HCT116 (cell line): ENCODE measurements around the gene NDUFS5. TPM values are rescaled to one million over a fixed set of nuclear protein-coding genes. Genes with fewer than 3 reads are reported as not detected.

ENCODE experiments used
- ATAC-seq: fragments of 200-7000 bp; cut with Tn5 transposase; 2 replicates; pipeline ENCODE4 v1.9.1; 2020; ENCODE audit warnings: mild to moderate bottlenecking, moderate library complexity
- BruUV-seq: library from RNA; stranded (reverse); fragments of 400-500 nt; replicated peaks from 2 replicates; lab custom pipeline; 2021; lab: Mats Ljungman, UMichigan
- CTCF ChIA-PET: fragments of 300-600 bp; sonication (Branson Sonifier 250); formaldehyde crosslinking; loops from one replicate; lab custom pipeline; 2021; ENCODE audit warnings: antibody characterized with exemption; lab: Charles Lee
- POLR2A ChIA-PET: fragments of 300-600, 350-600 bp; sonication (Branson Sonifier 250); formaldehyde crosslinking; loops from one replicate; lab custom pipeline; 2021; ENCODE audit warnings: antibody characterized with exemption; lab: Charles Lee
- RAD21 ChIA-PET, 2 experiments: fragments of 300-600 bp; sonication (Branson Sonifier 250); formaldehyde crosslinking; loops; one replicate each; lab custom pipeline; 2023; ENCODE audit warnings: low total read pairs in 2 of 2; ENCODE audit not compliant: uncharacterized antibody in 2 of 2, unreplicated experiment in 2 of 2, low non-redundant PET in 1 of 2; lab: Charles Lee
- DNase-seq: peaks from one replicate; pipeline ENCODE4 v3.0.0-alpha.2; 2010; ENCODE audit warnings: low read depth, low spot score
- H2AFZ ChIP-seq: fragments of 200-600 bp; shearing (Covaris generic), sonication (generic); 2 replicates; pipeline ENCODE4 v1.6.1; 2017; ENCODE audit warnings: low read depth, mixed run types, mixed read lengths, antibody characterized with exemption, low read length; ENCODE audit not compliant: poor library complexity, severe bottlenecking
- H3K27ac ChIP-seq: 2 replicates; pipeline ENCODE4 v1.5.1; 2012; ENCODE audit warnings: low read depth, low read length
- H3K27me3 ChIP-seq: fragments of 200-600 bp; sonication (generic); 2 replicates; pipeline ENCODE4 v1.6.1; 2016; ENCODE audit warnings: mixed run types, low read length, mixed read lengths; ENCODE audit not compliant: insufficient read depth
- H3K36me3 ChIP-seq, 2 experiments: fragments of 200-500 bp in 1 of 2; fragments of 200-600 bp in 1 of 2; sonication (Bioruptor generic) in 1 of 2; sonication (generic) in 1 of 2; 2 replicates each; pipeline versions ENCODE4 v1.5.1 to v1.6.1; 2014 to 2016; ENCODE audit warnings: low read length in 2 of 2, inconsistent platforms in 1 of 2, mixed read lengths in 1 of 2, mixed run types in 1 of 2; ENCODE audit not compliant: insufficient read depth in 2 of 2, control insufficient read depth in 1 of 2
- H3K4me1 ChIP-seq, 2 experiments: fragments of 200-600 bp in 1 of 2; sonication (generic) in 1 of 2; 2 replicates each; pipeline versions ENCODE4 v1.5.1 to v1.6.1; 2012 to 2017; ENCODE audit warnings: low read length in 2 of 2, inconsistent platforms in 1 of 2, mild to moderate bottlenecking in 1 of 2, mixed read lengths in 1 of 2, mixed run types in 1 of 2, moderate library complexity in 1 of 2; ENCODE audit not compliant: insufficient read depth in 2 of 2, control insufficient read depth in 1 of 2
- H3K4me2 ChIP-seq: fragments of 200-600 bp; sonication (generic); 2 replicates; pipeline ENCODE4 v1.6.1; 2017; ENCODE audit warnings: mixed run types, low read length, mixed read lengths
- H3K4me3 ChIP-seq, 2 experiments: fragments of 200-600 bp in 1 of 2; sonication (generic) in 1 of 2; replicated peaks in 1 of 2; 2 replicates each; pipeline ENCODE4 v1.5.1; 2011 to 2016; ENCODE audit warnings: low read length in 2 of 2, control low read depth in 1 of 2, low read depth in 1 of 2, mild to moderate bottlenecking in 1 of 2, mixed read lengths in 1 of 2, mixed run types in 1 of 2
- H3K79me2 ChIP-seq: fragments of 200-600 bp; sonication (generic); 2 replicates; pipeline ENCODE4 v1.6.1; 2017; ENCODE audit warnings: mild to moderate bottlenecking, mixed run types, low read length, moderate library complexity, mixed read lengths; ENCODE audit not compliant: insufficient read depth
- H3K9ac ChIP-seq: fragments of 200-600 bp; sonication (generic); 2 replicates; pipeline ENCODE4 v1.6.1; 2016; ENCODE audit warnings: low read length, mixed read lengths
- H3K9me2 ChIP-seq: fragments of 200-600 bp; sonication (generic), shearing (Covaris generic); 2 replicates; pipeline ENCODE4 v1.6.1; 2017; ENCODE audit warnings: mixed run types, mild to moderate bottlenecking, moderate library complexity; ENCODE audit not compliant: insufficient read depth
- H3K9me3 ChIP-seq, 2 experiments: fragments of 200-500 bp in 1 of 2; fragments of 200-600 bp in 1 of 2; sonication (Bioruptor generic) in 1 of 2; sonication (generic) in 1 of 2; 2 replicates each; pipeline ENCODE4 v1.6.1; 2014 to 2017; ENCODE audit warnings: low read length in 2 of 2, mixed read lengths in 2 of 2, inconsistent platforms in 1 of 2, low read depth in 1 of 2, mild to moderate bottlenecking in 1 of 2, mixed run types in 1 of 2, moderate library complexity in 1 of 2; ENCODE audit not compliant: control insufficient read depth in 1 of 2, insufficient read depth in 1 of 2
- H4K20me1 ChIP-seq: fragments of 200-600 bp; sonication (generic), shearing (Covaris generic); 2 replicates; pipeline ENCODE4 v1.6.1; 2017; ENCODE audit warnings: mixed run types, mild to moderate bottlenecking, moderate library complexity; ENCODE audit not compliant: insufficient read depth
- ATF3 ChIP-seq: IDR thresholded peaks from 2 replicates; pipeline ENCODE4 v1.6.1; 2012
- CBX3 ChIP-seq: IDR thresholded peaks from 2 replicates; pipeline ENCODE4 v1.6.1; 2012; ENCODE audit warnings: low read depth
- CEBPB ChIP-seq: IDR thresholded peaks from 2 replicates; pipeline ENCODE4 v1.6.1; 2012; ENCODE audit warnings: low read depth
- EZH2 ChIP-seq: fragments of 200-600 bp; sonication (generic); IDR thresholded peaks from 2 replicates; pipeline ENCODE4 v1.6.1; 2017; ENCODE audit warnings: antibody characterized with exemption, mixed run types
- JUND ChIP-seq: IDR thresholded peaks from 2 replicates; pipeline ENCODE4 v1.6.1; 2012
- MAX ChIP-seq: IDR thresholded peaks from 2 replicates; pipeline ENCODE4 v1.6.1; 2012
- POLR2AphosphoS5 ChIP-seq: IDR thresholded peaks from 2 replicates; pipeline ENCODE4 v1.6.1; 2011; ENCODE audit warnings: mild to moderate bottlenecking, low read depth, low read length, moderate library complexity
- REST ChIP-seq: IDR thresholded peaks from 2 replicates; pipeline ENCODE4 v1.6.1; 2012; ENCODE audit warnings: low read depth
- SIN3A ChIP-seq: IDR thresholded peaks from 2 replicates; pipeline ENCODE4 v1.6.1; 2012; ENCODE audit warnings: low read depth
- SRF ChIP-seq: IDR thresholded peaks from 2 replicates; pipeline ENCODE4 v1.6.1; 2012; ENCODE audit warnings: low read depth
- ZBTB33 ChIP-seq: IDR thresholded peaks from 2 replicates; pipeline ENCODE4 v1.6.1; 2011; ENCODE audit warnings: mild to moderate bottlenecking, low read length, moderate library complexity; ENCODE audit not compliant: insufficient replicate concordance; ENCODE audit errors: extremely low read depth
- ZFX ChIP-seq: fragments of 450-650 bp; IDR thresholded peaks from 2 replicates; pipeline ENCODE4 v1.6.1; 2017
- ZNF274 ChIP-seq: fragments of 200-500 bp; sonication (Bioruptor generic); IDR thresholded peaks from 2 replicates; pipeline ENCODE4 v1.6.1; 2014; ENCODE audit warnings: mild to moderate bottlenecking, low read depth, low read length, inconsistent platforms
- intact Hi-C: fragments of 100-400 bp; cut with micrococcal nuclease; formaldehyde crosslinking; loops from 2 replicates; pipeline ENCODE4 v1.10.0; 2022
- total RNA-seq: library from RNA; stranded (reverse); gene quantifications from one replicate; pipeline ENCODE4 v1.2.1, GENCODE V29; 2021; ENCODE audit not compliant: unreplicated experiment

The NDUFS5 gene
- total RNA-seq, 1 experiment from 2014 or later: 263 TPM

GRCh38 chr1:39003794-39004193, 22.4 kb upstream of the NDUFS5 start (continued):
- TF ChIP-seq REST: no peak
- TF ChIP-seq ATF3: no peak

GRCh38 chr1:39006287-39006686, 19.9 kb upstream of the NDUFS5 start:
- CTCF ChIA-PET: no interaction called here
- TF ChIP-seq ZNF274 (no peak), JUND (no peak), EZH2 (no peak), MAX (no peak), ATF3 (no peak), SRF (no peak), SIN3A (no peak), POLR2AphosphoS5 (no peak), CEBPB (no peak), ZFX (no peak), CBX3 (no peak), ZBTB33 (no peak)
- Histone ChIP-seq H3K4me2 (no peak overlapping the region), H3K27ac (no peak overlapping the region), H3K4me3 (no peak overlapping the region), H3K27me3 (no peaks in the 10 kb centered on the region), H3K79me2 (peaks cover 17% of the 10 kb centered on the region; the same call in 1 of the 2 replicates), H3K9me2 (no peaks in the 10 kb centered on the region), H3K36me3 (peaks cover 47 to 48% of the 10 kb centered on the region in 2 experiments), H2AFZ (no peak overlapping the region), H3K9ac (no peak overlapping the region), H4K20me1 (no peaks in the 10 kb centered on the region), H3K4me1 (no peaks in the 10 kb centered on the region), H3K9me3 (no peaks in the 10 kb centered on the region)
- ATAC-seq (no peak), DNase-seq (no peak)
- intact Hi-C loops: no loop called here
- POLR2A ChIA-PET: interaction anchor here (0.6 kb wide), 1 partner anchor 17 kb away, joined by 3 read pairs; no protein-coding TSS in a partner anchor
- BruUV-seq: no TSS peak
- RAD21 ChIA-PET: no interaction called here
